Astrocyte of the cerebellum (primary cell): ENCODE results near the gene ZNF566.

Experiments
- DNase-seq: peaks from one replicate; pipeline ENCODE4 v3.0.0-alpha.2; 2011; ENCODE audit warnings: low read depth
- H3K4me3 ChIP-seq: 2 replicates; pipeline ENCODE4 v1.5.1; 2011; ENCODE audit warnings: mild to moderate bottlenecking, low read depth, low read length, moderate library complexity
- in situ Hi-C: cut with HindIII; loops from 2 replicates; pipeline ENCODE4 v1.10.0; 2017; ENCODE audit warnings: low sequenced_read_pairs
- TF ChIP-seq, protein P1 (sequence below): IDR thresholded peaks from 2 replicates; pipeline ENCODE4 v1.5.1; 2012; ENCODE audit warnings: low read length, low read depth, moderate library complexity, mild to moderate bottlenecking; ENCODE audit errors: missing control alignments

The ZNF566 gene

DNA sequence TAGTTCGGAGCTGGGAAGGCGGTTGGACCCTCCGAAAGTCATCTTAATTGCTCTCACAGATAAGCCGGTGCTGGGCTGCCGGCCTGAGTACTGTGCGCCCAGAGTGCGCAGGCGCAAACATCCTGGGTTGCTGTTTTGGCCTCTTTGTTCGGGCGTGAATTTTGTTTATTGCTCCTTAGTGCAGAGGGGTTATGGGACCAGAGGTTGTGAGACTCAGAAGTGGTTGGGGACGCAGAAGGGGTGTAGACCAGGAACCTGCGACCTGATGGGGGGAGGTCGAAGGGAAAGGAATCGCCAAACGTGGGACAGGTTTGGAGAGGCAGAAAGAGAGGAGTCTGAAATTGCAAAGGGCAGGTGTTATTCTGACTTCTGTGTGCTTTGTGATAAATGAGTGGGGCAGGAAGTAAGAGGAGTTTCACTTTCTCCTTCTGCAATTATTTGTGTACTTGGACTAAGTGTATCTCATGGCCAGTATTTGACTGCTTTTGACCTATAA is 607 bp upstream of the ZNF566 start:
- peak; percentile 89 for DNase-seq
- TF ChIP-seq, protein P1, sequence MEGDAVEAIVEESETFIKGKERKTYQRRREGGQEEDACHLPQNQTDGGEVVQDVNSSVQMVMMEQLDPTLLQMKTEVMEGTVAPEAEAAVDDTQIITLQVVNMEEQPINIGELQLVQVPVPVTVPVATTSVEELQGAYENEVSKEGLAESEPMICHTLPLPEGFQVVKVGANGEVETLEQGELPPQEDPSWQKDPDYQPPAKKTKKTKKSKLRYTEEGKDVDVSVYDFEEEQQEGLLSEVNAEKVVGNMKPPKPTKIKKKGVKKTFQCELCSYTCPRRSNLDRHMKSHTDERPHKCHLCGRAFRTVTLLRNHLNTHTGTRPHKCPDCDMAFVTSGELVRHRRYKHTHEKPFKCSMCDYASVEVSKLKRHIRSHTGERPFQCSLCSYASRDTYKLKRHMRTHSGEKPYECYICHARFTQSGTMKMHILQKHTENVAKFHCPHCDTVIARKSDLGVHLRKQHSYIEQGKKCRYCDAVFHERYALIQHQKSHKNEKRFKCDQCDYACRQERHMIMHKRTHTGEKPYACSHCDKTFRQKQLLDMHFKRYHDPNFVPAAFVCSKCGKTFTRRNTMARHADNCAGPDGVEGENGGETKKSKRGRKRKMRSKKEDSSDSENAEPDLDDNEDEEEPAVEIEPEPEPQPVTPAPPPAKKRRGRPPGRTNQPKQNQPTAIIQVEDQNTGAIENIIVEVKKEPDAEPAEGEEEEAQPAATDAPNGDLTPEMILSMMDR: no peak
- H3K4me3 ChIP-seq: peak overlapping the region; percentile 64
- in situ Hi-C loops: no loop called here

DNA sequence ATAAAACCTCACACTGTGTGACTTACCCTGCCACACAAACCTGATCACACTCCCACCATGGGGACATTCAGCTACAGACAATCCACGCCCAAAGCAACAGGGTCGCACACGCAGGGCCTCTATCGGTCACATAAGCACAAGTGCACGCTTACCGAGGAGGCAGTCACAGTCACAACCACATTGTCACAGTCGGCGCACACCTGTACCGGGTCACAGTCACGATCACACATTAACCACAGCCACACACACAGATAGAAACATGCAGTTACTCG is 579 bp downstream of the ZNF566 start:
- TF ChIP-seq, protein P1: no peak
- no peak for DNase-seq
- in situ Hi-C loops: no loop called here
- peak overlapping the region; percentile 64 for H3K4me3 ChIP-seq

DNA sequence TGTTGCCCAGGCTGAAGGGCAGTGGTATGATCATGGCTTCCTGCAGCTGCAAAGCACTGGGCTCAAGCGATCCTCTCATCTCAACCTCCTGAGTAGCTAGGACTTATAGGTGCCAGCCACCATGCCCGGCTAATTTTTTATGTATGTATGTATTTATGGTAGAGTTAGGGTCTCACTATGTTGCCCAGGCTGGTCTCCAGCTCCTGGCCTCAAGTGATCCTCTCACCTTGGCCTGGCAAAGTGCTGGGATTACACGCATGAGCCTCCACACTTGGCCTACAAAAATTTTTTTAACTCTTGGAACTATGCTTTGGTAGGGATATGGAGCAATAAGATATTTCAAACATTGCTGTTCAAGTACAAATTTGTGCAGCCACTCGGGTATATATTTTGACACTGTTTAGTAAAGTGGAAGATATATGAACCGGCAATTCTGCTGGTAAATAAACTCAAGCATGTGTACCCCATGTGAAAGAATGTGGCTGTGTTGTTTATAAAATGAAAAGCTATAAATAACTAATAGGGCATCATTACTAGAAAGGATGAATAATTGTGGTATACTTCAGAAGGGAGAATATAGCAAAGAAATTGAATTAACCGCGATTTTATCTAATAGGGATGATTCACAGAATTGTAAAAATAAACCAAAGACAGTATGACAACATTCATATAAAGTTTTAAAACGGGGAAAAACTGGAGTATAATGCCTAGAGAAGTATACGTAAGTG is 1.1 kb downstream of the ZNF566 start:
- in situ Hi-C loops: no loop called here
- DNase-seq: no peak
- TF ChIP-seq, protein P1: no peak
- peak overlapping the region; percentile 64 for H3K4me3 ChIP-seq

DNA sequence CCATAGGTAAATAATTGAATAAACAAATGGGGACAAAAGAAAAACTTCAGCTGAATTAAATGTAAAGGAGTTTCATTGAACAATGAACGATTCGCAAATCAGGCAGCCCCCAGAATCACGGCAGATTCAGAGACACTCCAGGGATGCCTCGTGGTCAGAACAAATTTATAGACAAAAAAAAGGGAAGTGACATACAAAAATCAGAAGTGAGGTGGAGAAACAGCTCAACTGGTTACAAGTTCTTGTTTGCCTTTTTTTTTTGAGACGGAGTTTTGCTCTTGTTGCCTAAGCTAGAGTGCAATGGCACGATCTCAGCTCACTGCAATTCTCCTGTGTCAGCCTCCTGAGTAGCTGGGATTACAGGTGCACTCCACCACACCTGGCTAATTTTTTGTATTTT is 5.7 kb downstream of the ZNF566 start:
- in situ Hi-C loops: no loop called here
- H3K4me3 ChIP-seq: no peak overlapping the region
- TF ChIP-seq, protein P1: no peak
- no peak for DNase-seq

DNA sequence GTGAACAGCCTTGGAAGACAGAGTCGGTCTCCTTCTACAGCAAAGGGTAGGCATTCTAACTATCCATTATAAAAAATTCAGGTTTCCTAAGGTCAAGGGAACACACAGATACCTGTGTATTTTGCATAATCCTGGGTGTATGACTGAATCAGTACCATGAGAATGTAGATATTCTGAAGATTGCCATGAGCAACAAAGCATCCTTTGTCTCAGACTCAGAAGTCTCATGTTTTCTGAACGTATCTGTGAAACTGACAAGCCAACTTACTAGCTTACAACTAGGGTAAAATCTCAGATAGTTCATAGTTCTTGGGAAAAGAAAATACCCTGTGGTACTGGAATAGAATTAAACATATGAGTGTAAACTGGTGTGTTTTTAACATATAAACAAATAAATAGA is 6.5 kb downstream of the ZNF566 start:
- DNase-seq: no peak
- H3K4me3 ChIP-seq: no peak overlapping the region
- in situ Hi-C loops: no loop called here
- TF ChIP-seq, protein P1: no peak

DNA sequence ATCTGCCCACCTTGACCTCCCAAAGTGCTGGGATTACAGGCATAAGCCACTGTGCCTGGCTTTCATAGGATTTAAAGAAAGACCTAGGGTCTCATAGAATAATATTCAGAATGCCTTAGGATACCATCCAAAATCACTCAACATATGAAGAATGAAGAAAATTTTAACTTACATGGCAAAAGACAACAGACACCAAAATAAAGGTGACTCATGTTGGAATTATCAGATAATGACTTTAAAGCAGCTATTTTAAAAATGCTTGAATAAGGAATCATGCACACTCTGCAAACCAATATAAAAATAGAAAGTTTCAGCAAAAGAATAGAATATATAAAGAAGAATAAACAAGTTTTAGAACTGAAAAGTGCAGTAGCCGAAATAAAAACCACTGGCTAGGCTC is 29.3 kb downstream of the ZNF566 start:
- in situ Hi-C loops: no loop called here
- no peak overlapping the region for H3K4me3 ChIP-seq
- TF ChIP-seq, protein P1: no peak
- DNase-seq: no peak
